NCI-H510A (cell line): ENCODE results near the gene RNF130.
A peak's percentile ranks its signal among the peaks of the same experiment; 100 is the strongest.

Source experiments
- DNase-seq: peaks from one replicate; lab custom pipeline; 2025; lab: John Stamatoyannopoulos, UW

RNF130 gene

DNA sequence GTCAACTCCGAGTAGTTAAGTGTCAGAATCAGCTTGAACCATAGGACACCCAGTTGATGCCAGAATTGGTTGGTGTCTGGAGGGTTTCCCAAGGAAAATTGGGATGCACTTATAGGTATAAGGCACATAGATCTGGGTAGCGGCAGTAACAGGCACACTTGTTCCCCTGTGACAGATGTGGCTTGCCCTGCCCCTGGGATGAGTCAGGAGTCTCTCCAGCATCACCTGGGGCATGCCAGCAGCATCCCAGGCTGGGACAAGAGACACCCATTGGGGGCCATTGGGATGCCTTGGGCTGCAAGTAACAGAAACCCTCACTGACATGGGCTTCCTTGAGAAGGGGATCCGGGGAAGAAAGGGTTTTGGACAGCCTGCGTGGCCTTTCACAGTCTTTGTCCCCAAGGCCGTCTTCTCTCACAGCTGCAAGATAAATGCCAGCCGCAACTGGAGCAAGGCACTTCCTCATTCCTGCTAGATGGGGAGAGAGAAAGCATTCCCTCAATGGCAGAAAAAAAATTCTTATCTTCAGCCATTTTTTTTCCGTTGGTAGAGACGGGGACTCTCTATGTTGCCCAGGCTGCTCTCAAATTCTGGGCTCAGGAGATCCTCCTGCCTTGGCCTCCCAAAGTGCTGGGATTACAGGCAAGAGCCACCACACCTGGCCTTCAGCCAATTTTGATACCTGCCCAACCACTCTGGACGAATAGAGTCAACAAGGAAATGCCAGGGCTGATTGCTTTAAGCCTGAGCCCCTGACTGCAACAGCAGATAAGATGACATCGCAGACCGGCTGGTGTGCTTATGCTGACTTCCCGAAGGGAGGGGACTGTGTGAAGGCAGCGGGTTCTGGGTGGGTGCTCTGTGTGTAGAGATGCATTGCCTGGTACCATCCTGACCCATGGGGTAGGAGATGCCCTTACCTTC lies 13.3 kb upstream of the RNF130 start:
- peak; percentile 68 for DNase-seq

DNA sequence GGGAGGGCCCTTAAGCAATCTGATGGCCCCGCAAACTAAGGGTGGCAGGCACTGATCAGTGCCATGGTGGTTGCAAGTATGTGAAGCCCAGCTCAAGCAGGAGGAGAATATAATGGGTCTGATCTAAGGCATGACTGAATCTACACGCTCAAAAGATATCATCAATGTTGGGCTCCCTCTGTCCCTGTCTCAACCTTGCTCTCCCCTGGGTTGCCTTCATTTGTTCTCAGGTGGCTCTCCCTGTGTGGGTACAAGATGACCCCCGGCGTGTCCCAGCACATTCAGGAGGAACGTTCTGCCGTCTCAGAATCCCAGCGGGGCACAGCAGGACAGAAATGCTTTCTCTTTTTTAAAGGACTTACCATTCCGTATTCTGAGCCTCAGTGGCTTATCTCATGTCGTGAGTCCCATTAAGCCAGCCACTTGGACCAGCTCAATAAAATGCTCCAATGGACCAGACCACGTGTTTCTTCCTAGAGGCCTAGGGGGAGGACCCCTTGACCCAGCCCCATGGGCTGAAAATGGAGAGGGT lies 12.0 kb upstream of the RNF130 start:
- DNase-seq, result no peak

- DNase-seq, result no peak
Measured at GRCh38 chr5:180082633-180083420, 11.3 kb upstream of the RNF130 start.

DNA sequence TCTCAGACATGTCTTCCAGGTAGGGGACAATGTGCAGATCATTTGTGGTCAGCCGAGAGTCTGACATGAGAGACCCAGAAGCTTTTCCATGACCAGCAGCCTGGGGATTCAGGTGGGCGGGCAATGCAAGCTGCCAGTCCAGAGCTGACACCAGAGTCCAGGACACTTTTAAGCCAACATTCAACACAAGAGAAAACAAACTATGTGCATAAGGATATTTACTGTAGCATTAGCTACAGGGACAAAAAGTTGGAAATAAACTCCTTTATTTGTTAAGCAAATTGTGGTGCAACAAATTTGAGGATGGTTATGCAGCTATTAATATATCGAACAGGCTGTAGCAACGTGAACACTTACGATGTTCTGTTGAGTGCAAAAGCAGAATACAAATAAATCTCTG lies 9.9 kb upstream of the RNF130 start:
- DNase-seq, result no peak

GRCh38 chr5:180080486-180081280 lies 9.1 kb upstream of the RNF130 start:
- DNase-seq, result no peak

- DNase-seq, result no peak
Measured at GRCh38 chr5:180079702-180080466, 8.3 kb upstream of the RNF130 start.

DNA sequence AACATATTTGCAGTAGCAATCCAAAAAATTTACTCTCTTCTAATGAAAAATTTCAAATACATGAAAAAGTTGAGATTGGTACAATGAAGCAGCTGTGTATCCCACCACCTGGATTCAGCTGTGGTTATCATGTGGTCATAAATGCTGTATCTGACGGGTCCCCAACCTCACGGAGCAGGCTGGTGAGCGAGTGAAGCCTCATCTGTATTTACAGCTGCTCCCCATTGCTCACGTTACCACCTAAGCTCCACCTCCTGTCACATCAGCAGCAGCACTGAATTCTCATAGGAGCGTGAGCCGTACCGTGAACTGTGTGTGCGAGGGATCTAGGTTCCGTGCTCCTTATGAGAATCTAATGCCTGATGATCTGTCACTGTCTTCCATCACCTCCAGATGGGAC lies 6.8 kb upstream of the RNF130 start:
- no peak for DNase-seq

DNA sequence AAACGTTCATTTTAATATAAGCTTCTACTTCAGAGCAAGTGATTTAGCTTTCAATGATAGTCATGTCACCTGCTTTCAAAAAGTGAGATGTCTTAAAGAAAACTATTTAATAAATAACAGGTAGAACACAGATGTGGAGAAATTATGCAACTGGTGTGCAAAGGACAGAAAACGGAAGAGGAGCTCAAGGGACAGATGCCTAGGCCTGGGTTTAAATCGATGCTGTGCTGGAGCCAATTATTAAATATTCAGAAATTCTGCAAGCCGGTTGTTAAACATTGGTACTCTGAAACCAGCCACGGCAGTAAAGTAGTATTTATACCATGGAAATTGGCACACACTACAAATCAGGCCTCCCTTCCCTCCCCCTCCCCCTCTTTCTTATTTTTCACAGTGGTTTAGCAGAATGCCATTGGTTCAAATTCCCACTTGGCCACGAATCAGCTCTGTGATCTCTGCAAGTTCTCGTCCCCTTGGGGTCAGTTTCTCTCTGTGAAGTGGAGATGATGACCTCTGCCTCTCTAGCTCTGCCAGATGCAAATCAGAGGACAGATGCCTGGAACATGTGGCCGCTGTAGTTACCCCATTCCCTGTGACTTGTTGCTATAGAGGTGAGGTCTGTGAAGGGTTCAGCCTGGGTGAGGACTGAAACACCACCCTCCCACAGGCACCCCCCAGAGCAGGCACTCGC lies 6.2 kb upstream of the RNF130 start:
- DNase-seq, result no peak

- no peak for DNase-seq
Measured at GRCh38 chr5:180075703-180076102, 4.1 kb upstream of the RNF130 start.

GRCh38 chr5:180074462-180074861 lies 2.9 kb upstream of the RNF130 start:
- DNase-seq, result no peak

GRCh38 chr5:180072556-180072955 lies 997 bp upstream of the RNF130 start:
- no peak for DNase-seq

DNA sequence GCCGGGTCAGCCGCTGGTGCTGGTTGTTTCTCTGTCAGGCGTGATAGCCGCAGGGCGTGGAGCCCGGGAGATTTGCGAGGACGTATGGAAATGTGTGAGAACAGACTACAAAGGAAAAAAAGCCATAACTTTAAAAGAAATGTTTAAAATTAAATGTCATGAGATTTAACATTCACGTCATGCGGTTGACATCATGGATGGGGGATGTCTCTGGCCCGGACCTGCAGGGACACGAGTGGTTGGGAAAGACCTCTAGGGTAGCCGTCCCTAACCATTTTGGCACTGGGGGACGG lies 643 bp upstream of the RNF130 start:
- no peak for DNase-seq

DNA sequence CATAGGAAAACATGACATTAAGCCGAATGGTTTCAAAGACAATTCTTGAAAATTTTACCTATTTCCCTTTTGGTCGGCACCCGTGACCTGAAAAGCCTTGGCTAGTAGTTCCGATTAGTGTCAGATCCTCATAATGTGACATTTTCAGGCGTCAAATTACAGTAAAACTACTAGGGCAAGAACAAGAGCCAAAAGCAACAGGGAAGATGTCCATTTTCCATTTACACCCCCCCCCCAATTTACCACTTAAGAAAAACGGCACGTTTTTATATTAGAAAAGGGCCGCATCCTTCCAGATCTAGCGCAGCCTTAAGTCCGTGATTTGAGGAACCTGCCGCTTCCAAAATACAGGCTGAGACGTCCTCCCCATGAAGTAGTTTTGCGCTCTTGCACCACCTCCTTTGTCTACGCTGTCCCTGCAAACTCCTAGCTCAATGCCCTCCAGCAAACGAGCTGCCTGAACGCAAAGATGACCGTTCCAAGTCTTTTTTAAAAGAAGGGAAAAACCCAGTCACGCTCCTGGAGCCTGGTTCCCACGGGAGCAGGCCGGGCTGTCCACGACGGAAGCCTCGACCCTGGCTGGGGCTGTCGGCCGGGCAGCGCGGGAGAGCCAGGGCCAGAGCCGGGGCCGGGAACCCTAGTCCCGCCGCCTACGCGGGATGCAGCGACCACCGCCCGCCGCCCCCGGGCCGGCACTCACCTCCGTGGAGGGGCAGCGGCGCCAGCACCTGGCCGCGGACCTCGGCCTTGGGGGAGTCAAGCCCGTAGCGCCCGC lies 616 bp downstream of the RNF130 start:
- DNase-seq, result no peak

DNA sequence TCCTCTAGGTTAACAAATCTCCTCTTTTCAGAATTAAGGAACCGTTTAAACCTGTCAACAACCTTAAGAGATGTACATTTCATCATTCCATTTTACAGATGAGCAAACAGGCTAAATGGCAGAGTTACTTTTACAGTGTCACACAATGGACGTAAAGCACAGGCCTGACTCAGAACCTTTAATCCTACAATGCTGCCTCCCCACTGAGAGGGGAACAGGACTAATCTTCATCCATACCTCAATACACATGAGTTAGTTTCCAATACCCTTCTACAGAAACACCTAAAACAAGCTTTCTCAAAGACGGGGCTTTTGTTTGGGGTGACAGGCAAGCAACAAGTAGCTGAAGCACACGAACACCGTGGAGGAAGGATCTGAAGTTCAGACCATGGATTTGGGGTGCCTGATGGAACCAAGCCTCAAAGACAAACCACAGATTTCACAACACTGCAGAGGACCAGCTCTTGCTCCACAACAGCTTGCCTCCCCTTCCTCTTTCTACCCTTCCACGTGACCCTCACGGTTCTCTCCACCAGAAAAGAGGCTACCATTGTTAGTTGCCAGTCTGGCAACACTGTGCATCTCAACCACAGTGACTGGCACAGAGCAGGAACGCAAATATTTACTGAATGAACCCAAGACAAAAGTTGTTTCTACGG lies 1.8 kb downstream of the RNF130 start:
- no peak for DNase-seq

- no peak for DNase-seq
Measured at GRCh38 chr5:180068519-180069090, 3.0 kb downstream of the RNF130 start.

DNA sequence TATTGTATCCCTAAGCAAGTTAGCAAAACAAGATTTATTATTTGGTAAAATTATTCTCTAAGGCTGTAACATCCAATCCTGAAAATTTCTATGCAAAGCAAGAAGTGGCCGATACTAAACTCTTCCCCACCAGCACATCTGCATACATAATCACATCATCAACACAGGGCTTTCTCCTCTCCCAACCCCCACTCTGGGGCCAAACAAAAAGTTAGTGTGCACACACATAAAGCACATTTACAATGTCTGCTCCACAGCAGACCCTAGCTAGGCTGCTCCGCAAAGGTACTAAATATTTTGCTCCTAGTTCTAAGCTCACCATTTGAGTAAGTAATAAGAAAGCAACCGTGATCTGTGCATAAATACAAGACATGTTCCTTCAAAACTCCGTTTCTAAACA lies 3.6 kb downstream of the RNF130 start:
- no peak for DNase-seq

- DNase-seq, result no peak
Measured at GRCh38 chr5:180060192-180060591, 11.4 kb downstream of the RNF130 start.

DNA sequence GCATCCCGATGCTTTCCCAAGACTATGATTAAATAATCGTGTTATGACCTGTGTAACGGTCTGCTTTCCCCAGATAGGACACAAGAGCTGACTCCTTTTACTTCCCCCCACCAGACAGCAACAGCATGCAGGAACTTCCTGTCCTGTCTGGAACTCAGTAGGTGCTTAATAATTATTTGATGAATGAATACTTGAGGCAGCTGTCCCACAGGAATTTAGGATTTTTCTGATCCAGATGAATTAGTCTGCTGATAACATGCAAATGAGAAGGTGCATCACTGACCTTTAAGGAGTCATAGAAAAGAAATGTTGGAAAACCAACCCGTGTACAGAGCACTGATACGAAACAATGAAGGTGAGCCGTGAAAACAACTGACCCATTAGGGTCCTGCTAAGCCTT lies 12.2 kb downstream of the RNF130 start:
- no peak for DNase-seq

GRCh38 chr5:180056153-180056552 lies 15.4 kb downstream of the RNF130 start:
- no peak for DNase-seq
